WTC11 (cell line): ENCODE measurements around the gene KLRK1. TPM values are rescaled to one million over a fixed set of nuclear protein-coding genes. Genes with fewer than 3 reads are reported as not detected.
A peak's percentile ranks its signal among the peaks of the same experiment; 100 is the strongest.
"Not testable (repeated sequence)": the region's sequence is repeated elsewhere in the genome, so short reads cannot be mapped to it uniquely, and the experiment has no call there.

Experiments
- ATAC-seq: fragments of 200-7000 bp; cut with Tn5 transposase; 2 replicates; pipeline ENCODE4 v1.10.0; 2021; ENCODE audit warnings: mild to moderate bottlenecking, moderate library complexity
- CTCF ChIA-PET: fragments of 300-600 bp; sonication (Branson Sonifier 250); formaldehyde crosslinking; loops from one replicate; lab custom pipeline; 2021; ENCODE audit warnings: antibody characterized with exemption; lab: Charles Lee
- POLR2A ChIA-PET: fragments of 350-600 bp; sonication (Branson Sonifier 250); formaldehyde crosslinking; loops from one replicate; lab custom pipeline; 2021; ENCODE audit warnings: antibody characterized with exemption; lab: Charles Lee
- DNase-seq: peaks from one replicate; pipeline ENCODE4 v3.0.0; 2021; ENCODE audit warnings: low spot score
- H3K27ac Mint-ChIP-seq: 2 replicates; pipeline ENCODE4 v1.8.0; 2021; ENCODE audit warnings: mixed read lengths
- H3K27me3 Mint-ChIP-seq: 2 replicates; pipeline ENCODE4 v1.8.0; 2021; ENCODE audit warnings: low read depth, mild to moderate bottlenecking, moderate library complexity, mixed read lengths
- H3K36me3 Mint-ChIP-seq: 2 replicates; pipeline ENCODE4 v1.8.0; 2021; ENCODE audit warnings: mixed read lengths
- H3K4me1 Mint-ChIP-seq: 2 replicates; pipeline ENCODE4 v1.8.0; 2022; ENCODE audit warnings: mixed read lengths
- H3K4me3 Mint-ChIP-seq: 2 replicates; pipeline ENCODE4 v1.8.0; 2021; ENCODE audit warnings: mild to moderate bottlenecking, moderate library complexity, mixed read lengths
- H3K9me3 Mint-ChIP-seq: 2 replicates; pipeline ENCODE4 v1.8.0; 2021; ENCODE audit warnings: mixed read lengths
- ESRRA ChIP-seq: sonication (generic); formaldehyde crosslinking; IDR thresholded peaks from 2 replicates; pipeline ENCODE4 v1.8.1; 2022; ENCODE audit warnings: mild to moderate bottlenecking, missing genetic modification reagents, borderline replicate concordance
- ETV6 ChIP-seq: sonication (generic); formaldehyde crosslinking; IDR thresholded peaks from 2 replicates; pipeline ENCODE4 v1.8.1; 2022; ENCODE audit warnings: mild to moderate bottlenecking, missing genetic modification reagents
- FOXJ3 ChIP-seq: sonication (generic); formaldehyde crosslinking; IDR thresholded peaks from 2 replicates; pipeline ENCODE4 v1.9.0; 2021; ENCODE audit warnings: missing genetic modification reagents, mild to moderate bottlenecking, borderline replicate concordance
- GABPB1 ChIP-seq: sonication (generic); formaldehyde crosslinking; IDR thresholded peaks from 2 replicates; pipeline ENCODE4 v1.8.1; 2023; ENCODE audit warnings: mild to moderate bottlenecking, missing genetic modification reagents
- GRHL2 ChIP-seq: fragments of 250-450 bp; sonication (Bioruptor Pico); IDR thresholded peaks from 2 replicates; pipeline ENCODE4 v1.8.0; 2022; ENCODE audit warnings: mild to moderate bottlenecking, moderate library complexity; ENCODE audit not compliant: insufficient replicate concordance, severe bottlenecking
- IRF2 ChIP-seq: sonication (generic); formaldehyde crosslinking; IDR thresholded peaks from 2 replicates; pipeline ENCODE4 v1.8.0; 2022; ENCODE audit warnings: low read depth, missing genetic modification reagents, borderline replicate concordance
- NR1H2 ChIP-seq: sonication (generic); formaldehyde crosslinking; IDR thresholded peaks from 2 replicates; pipeline ENCODE4 v1.9.0; 2021; ENCODE audit warnings: mild to moderate bottlenecking, moderate library complexity, missing genetic modification reagents
- SMAD3 ChIP-seq: sonication (generic); formaldehyde crosslinking; IDR thresholded peaks from 2 replicates; pipeline ENCODE4 v1.8.0; 2022; ENCODE audit warnings: missing genetic modification reagents, mild to moderate bottlenecking, borderline replicate concordance
- SMAD4 ChIP-seq: sonication (generic); formaldehyde crosslinking; IDR thresholded peaks from 2 replicates; pipeline ENCODE4 v1.8.0; 2022; ENCODE audit warnings: mild to moderate bottlenecking, missing genetic modification reagents
- SOX15 ChIP-seq: fragments of 250-450 bp; sonication (Bioruptor Pico); IDR thresholded peaks from 2 replicates; pipeline ENCODE4 v1.9.0; 2021; ENCODE audit warnings: mild to moderate bottlenecking
- ZBTB21 ChIP-seq: sonication (generic); formaldehyde crosslinking; IDR thresholded peaks from 2 replicates; pipeline ENCODE4 v1.8.1; 2023; ENCODE audit warnings: mild to moderate bottlenecking, missing genetic modification reagents, borderline replicate concordance
- ZNF219 ChIP-seq: sonication (generic); formaldehyde crosslinking; IDR thresholded peaks from 2 replicates; pipeline ENCODE4 v1.8.0; 2023; ENCODE audit warnings: missing genetic modification reagents, mild to moderate bottlenecking, borderline replicate concordance
- ZNF416 ChIP-seq: fragments of 250-450 bp; sonication (Bioruptor Pico); IDR thresholded peaks from 2 replicates; pipeline ENCODE4 v1.9.0; 2021; ENCODE audit warnings: mild to moderate bottlenecking, inconsistent platforms
- total RNA-seq: library from RNA; stranded (reverse); gene quantifications from 3 replicates; pipeline ENCODE4 v1.2.3, GENCODE V29; 2021
- TF ChIP-seq, protein P1 (sequence below): sonication (generic); formaldehyde crosslinking; IDR thresholded peaks from 2 replicates; pipeline ENCODE4 v1.8.1; 2023; ENCODE audit warnings: mild to moderate bottlenecking, missing genetic modification reagents, moderate library complexity
- TF ChIP-seq, protein P2 (sequence below): sonication (generic); formaldehyde crosslinking; IDR thresholded peaks from 2 replicates; pipeline ENCODE4 v1.8.0; 2022; ENCODE audit warnings: mild to moderate bottlenecking, missing genetic modification reagents
- TF ChIP-seq, protein P3 (sequence below): sonication (generic); formaldehyde crosslinking; IDR thresholded peaks from 2 replicates; pipeline ENCODE4 v1.8.0; 2022; ENCODE audit warnings: mild to moderate bottlenecking, missing genetic modification reagents
- TF ChIP-seq, protein P4 (sequence below): fragments of 200-600 bp; IDR thresholded peaks from 2 replicates; pipeline ENCODE4 v1.8.0; 2022; ENCODE audit warnings: antibody characterized with exemption
- TF ChIP-seq, protein P5 (sequence below): fragments of 250-450 bp; sonication (Bioruptor Pico); IDR thresholded peaks from 2 replicates; pipeline ENCODE4 v1.9.0; 2021; ENCODE audit warnings: mild to moderate bottlenecking
- TF ChIP-seq, protein P6 (sequence below): sonication (generic); formaldehyde crosslinking; IDR thresholded peaks from 2 replicates; pipeline ENCODE4 v1.8.1; 2023; ENCODE audit warnings: mild to moderate bottlenecking, missing genetic modification reagents, moderate library complexity

Gene KLRK1
- total RNA-seq, 1 experiment from 2014 or later = 0.15 TPM

DNA sequence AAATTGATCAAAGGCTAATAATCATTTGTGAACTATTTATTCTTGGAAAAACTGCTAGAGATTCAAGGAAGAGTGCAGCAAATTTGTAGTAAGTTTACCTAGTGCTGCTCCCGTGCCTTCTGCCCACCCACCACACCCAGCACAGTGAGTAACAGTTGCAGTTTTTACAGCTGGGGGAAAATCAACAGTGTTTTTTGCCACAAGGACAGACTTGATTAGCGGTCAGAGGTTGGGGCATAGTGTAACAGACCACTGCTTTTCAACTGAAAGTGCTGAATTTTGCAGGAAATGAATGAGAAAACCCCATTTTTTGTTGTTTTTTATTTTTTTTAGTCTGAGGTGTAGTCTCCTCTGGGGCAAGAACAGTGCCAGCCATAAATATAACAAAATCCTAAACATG lies 7.5 kb upstream of the KLRK1 start:
- H3K4me3 Mint-ChIP-seq = no peak overlapping the region
- POLR2A ChIA-PET = interaction anchor here (0.6 kb wide), 1 partner anchor 773 kb away, joined by 3 read pairs; no protein-coding TSS in a partner anchor
- H3K9me3 Mint-ChIP-seq = no peaks in the 10 kb centered on the region
- ATAC-seq (no peak), DNase-seq (no peak)
- TF ChIP-seq, protein P1, sequence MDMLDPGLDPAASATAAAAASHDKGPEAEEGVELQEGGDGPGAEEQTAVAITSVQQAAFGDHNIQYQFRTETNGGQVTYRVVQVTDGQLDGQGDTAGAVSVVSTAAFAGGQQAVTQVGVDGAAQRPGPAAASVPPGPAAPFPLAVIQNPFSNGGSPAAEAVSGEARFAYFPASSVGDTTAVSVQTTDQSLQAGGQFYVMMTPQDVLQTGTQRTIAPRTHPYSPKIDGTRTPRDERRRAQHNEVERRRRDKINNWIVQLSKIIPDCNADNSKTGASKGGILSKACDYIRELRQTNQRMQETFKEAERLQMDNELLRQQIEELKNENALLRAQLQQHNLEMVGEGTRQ (CRISPR knock-in tag) = no peak
- no peak for TF ChIP-seq ETV6 (CRISPR knock-in tag)
- TF ChIP-seq, protein P2, sequence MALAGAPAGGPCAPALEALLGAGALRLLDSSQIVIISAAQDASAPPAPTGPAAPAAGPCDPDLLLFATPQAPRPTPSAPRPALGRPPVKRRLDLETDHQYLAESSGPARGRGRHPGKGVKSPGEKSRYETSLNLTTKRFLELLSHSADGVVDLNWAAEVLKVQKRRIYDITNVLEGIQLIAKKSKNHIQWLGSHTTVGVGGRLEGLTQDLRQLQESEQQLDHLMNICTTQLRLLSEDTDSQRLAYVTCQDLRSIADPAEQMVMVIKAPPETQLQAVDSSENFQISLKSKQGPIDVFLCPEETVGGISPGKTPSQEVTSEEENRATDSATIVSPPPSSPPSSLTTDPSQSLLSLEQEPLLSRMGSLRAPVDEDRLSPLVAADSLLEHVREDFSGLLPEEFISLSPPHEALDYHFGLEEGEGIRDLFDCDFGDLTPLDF (CRISPR knock-in tag) = no peak
- TF ChIP-seq SOX15 (CRISPR knock-in tag) = no peak
- no peak for TF ChIP-seq GRHL2 (CRISPR knock-in tag)
- no peak for TF ChIP-seq ZNF416 (CRISPR knock-in tag)
- TF ChIP-seq IRF2 (CRISPR knock-in tag) = no peak
- TF ChIP-seq, protein P3, sequence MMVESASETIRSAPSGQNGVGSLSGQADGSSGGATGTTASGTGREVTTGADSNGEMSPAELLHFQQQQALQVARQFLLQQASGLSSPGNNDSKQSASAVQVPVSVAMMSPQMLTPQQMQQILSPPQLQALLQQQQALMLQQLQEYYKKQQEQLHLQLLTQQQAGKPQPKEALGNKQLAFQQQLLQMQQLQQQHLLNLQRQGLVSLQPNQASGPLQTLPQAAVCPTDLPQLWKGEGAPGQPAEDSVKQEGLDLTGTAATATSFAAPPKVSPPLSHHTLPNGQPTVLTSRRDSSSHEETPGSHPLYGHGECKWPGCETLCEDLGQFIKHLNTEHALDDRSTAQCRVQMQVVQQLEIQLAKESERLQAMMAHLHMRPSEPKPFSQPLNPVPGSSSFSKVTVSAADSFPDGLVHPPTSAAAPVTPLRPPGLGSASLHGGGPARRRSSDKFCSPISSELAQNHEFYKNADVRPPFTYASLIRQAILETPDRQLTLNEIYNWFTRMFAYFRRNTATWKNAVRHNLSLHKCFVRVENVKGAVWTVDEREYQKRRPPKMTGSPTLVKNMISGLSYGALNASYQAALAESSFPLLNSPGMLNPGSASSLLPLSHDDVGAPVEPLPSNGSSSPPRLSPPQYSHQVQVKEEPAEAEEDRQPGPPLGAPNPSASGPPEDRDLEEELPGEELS = no peak
- TF ChIP-seq NR1H2 (CRISPR knock-in tag) = no peak
- no peak for TF ChIP-seq GABPB1 (CRISPR knock-in tag)
- TF ChIP-seq FOXJ3 (CRISPR knock-in tag) = no peak
- TF ChIP-seq, protein P4, sequence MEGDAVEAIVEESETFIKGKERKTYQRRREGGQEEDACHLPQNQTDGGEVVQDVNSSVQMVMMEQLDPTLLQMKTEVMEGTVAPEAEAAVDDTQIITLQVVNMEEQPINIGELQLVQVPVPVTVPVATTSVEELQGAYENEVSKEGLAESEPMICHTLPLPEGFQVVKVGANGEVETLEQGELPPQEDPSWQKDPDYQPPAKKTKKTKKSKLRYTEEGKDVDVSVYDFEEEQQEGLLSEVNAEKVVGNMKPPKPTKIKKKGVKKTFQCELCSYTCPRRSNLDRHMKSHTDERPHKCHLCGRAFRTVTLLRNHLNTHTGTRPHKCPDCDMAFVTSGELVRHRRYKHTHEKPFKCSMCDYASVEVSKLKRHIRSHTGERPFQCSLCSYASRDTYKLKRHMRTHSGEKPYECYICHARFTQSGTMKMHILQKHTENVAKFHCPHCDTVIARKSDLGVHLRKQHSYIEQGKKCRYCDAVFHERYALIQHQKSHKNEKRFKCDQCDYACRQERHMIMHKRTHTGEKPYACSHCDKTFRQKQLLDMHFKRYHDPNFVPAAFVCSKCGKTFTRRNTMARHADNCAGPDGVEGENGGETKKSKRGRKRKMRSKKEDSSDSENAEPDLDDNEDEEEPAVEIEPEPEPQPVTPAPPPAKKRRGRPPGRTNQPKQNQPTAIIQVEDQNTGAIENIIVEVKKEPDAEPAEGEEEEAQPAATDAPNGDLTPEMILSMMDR = no peak
- TF ChIP-seq, protein P5, sequence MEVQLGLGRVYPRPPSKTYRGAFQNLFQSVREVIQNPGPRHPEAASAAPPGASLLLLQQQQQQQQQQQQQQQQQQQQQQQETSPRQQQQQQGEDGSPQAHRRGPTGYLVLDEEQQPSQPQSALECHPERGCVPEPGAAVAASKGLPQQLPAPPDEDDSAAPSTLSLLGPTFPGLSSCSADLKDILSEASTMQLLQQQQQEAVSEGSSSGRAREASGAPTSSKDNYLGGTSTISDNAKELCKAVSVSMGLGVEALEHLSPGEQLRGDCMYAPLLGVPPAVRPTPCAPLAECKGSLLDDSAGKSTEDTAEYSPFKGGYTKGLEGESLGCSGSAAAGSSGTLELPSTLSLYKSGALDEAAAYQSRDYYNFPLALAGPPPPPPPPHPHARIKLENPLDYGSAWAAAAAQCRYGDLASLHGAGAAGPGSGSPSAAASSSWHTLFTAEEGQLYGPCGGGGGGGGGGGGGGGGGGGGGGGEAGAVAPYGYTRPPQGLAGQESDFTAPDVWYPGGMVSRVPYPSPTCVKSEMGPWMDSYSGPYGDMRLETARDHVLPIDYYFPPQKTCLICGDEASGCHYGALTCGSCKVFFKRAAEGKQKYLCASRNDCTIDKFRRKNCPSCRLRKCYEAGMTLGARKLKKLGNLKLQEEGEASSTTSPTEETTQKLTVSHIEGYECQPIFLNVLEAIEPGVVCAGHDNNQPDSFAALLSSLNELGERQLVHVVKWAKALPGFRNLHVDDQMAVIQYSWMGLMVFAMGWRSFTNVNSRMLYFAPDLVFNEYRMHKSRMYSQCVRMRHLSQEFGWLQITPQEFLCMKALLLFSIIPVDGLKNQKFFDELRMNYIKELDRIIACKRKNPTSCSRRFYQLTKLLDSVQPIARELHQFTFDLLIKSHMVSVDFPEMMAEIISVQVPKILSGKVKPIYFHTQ (CRISPR knock-in tag) = no peak
- CTCF ChIA-PET = interaction anchor here (0.7 kb wide), 1 partner anchor 31 kb away, joined by 3 read pairs; no protein-coding TSS in a partner anchor
- no peaks in the 10 kb centered on the region for H3K36me3 Mint-ChIP-seq
- no peak overlapping the region for H3K27ac Mint-ChIP-seq
- peaks cover 24% of the 10 kb centered on the region for H3K4me1 Mint-ChIP-seq
- H3K27me3 Mint-ChIP-seq = no peaks in the 10 kb centered on the region

DNA sequence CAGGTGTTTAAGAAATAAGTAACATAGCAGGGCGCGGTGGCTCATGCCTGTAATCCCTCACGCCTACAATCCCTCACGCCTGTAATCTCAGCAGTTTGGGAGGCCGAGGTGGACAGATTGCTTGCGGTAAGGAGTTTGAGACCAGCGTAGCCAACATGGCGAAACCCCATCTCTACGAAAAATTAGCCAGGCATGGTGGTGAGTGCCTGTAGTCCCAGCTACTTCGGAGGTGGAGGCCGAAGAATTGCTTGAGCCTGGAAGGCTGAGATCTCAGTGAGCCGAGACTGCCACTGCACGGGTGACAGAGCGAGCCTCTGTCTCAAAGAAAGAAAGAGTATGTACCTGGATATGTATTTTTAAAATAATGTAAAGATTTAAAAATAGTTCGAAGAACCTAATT lies 6.3 kb upstream of the KLRK1 start:
- ATAC-seq = peak; percentile 34
- POLR2A ChIA-PET, H3K4me3 Mint-ChIP-seq, DNase-seq, H3K27me3 Mint-ChIP-seq, H3K9me3 Mint-ChIP-seq, H3K27ac Mint-ChIP-seq, H3K36me3 Mint-ChIP-seq, CTCF ChIA-PET: not testable (repeated sequence)
- peaks cover 24% of the 10 kb centered on the region for H3K4me1 Mint-ChIP-seq

DNA sequence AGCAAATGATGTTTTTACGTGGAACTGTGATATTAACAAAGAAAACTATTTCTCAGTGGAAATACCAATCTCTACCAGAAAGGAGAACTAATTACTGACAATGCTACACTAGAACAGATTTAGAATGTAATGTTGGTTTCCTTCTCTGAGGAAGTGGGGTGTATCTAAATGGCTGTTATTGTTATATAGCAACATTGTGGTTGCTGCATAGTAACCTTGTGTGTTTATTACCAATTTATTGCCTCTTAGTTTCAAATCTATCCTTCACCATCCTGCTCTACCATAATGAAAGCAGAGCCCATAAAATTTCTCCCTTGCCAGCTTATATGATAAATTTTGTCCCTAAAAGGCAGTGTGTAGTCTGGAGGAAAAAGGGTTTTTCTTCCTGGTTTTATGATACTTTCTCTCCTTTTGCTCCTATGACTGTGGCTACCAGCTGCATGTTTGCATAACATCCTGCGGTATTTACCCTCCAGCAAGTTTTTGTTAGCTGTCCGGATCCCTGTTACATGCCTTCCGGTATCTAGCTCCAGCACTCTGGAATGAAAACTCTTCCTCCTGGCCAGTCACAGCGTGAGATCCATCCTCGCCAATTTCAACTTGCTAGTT lies 5.7 kb upstream of the KLRK1 start:
- no peaks in the 10 kb centered on the region for H3K36me3 Mint-ChIP-seq
- CTCF ChIA-PET = no interaction called here
- POLR2A ChIA-PET = no interaction called here
- no peak overlapping the region for H3K4me3 Mint-ChIP-seq
- H3K9me3 Mint-ChIP-seq = no peaks in the 10 kb centered on the region
- DNase-seq = peak; percentile 25
- ATAC-seq = peak; percentile 81
- peak overlapping the region; percentile 75 for H3K27ac Mint-ChIP-seq
- H3K27me3 Mint-ChIP-seq = no peaks in the 10 kb centered on the region
- H3K4me1 Mint-ChIP-seq = peaks cover 24% of the 10 kb centered on the region
- TF ChIP-seq SMAD4 (CRISPR knock-in tag) (no peak), SMAD3 (CRISPR knock-in tag) (no peak), ZBTB21 (CRISPR knock-in tag) (no peak), ESRRA (CRISPR knock-in tag) (no peak), ZNF219 (CRISPR knock-in tag) (no peak), GABPB1 (CRISPR knock-in tag) (no peak), FOXJ3 (CRISPR knock-in tag) (no peak)
- TF ChIP-seq, protein P6, sequence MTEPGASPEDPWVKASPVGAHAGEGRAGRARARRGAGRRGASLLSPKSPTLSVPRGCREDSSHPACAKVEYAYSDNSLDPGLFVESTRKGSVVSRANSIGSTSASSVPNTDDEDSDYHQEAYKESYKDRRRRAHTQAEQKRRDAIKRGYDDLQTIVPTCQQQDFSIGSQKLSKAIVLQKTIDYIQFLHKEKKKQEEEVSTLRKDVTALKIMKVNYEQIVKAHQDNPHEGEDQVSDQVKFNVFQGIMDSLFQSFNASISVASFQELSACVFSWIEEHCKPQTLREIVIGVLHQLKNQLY (CRISPR knock-in tag) = no peak
- TF ChIP-seq, protein P2 (CRISPR knock-in tag) = no peak
